SU-DHL-6 (cell line): ENCODE measurements around the gene NLGN2.

Experiments
- CTCF ChIP-seq: fragments of 200-600 bp; sonication (generic); IDR thresholded peaks from one replicate; pipeline ENCODE4 v1.5.1; 2017; ENCODE audit warnings: antibody characterized with exemption, mild to moderate bottlenecking, low read length, moderate library complexity; ENCODE audit not compliant: insufficient read depth, poor library complexity, severe bottlenecking
- EZH2phosphoT487 ChIP-seq: fragments of 200-600 bp; sonication (generic), shearing (Covaris generic); conservative IDR thresholded peaks from 2 replicates; pipeline ENCODE4 v1.6.1; 2018; ENCODE audit warnings: mild to moderate bottlenecking, antibody characterized with exemption, low read length, moderate library complexity, mixed read lengths

- TF ChIP-seq CTCF, result no peak
- no peak for TF ChIP-seq EZH2phosphoT487
Measured at GRCh38 chr17:7437950-7438614, 30.4 kb downstream of the NLGN2 start.
